ENCODE measurements around the gene PVALEF. TPM values are rescaled to one million over a fixed set of nuclear protein-coding genes. Genes with fewer than 3 reads are reported as not detected.

PVALEF gene
- total and polyA plus RNA-seq, 7 donors = not detected

- Histone ChIP-seq H3K27me3 (ENCODE audit: insufficient read depth in 3 of 3, low read length in 2 of 3) (peaks cover 0 to 6% (median 0%) of the 10 kb centered on the region in 3 donors), H3K27ac (no peak overlapping the region), H3K4me3 (no peak overlapping the region), H3K4me1 (no peaks in the 10 kb centered on the region), H3K9me3 (no peaks in the 10 kb centered on the region), H3K36me3 (ENCODE audit: insufficient read depth in 1 of 2, low read depth in 1 of 2) (peaks cover 0 to 7% of the 10 kb centered on the region in 2 donors)
- DNase-seq (no peak), ATAC-seq (no peak)
- WGBS, 3 donors = 91 to 94% (median 94%) methylated on average over 11 of the region's 11 CpGs
- TF ChIP-seq CTCF (IDR thresholded peaks at IDR 0.05) = no peak
- intact Hi-C loops (cut with DNase I) = no loop called here
Observed at GRCh38 chr17:81187120-81187519, 21.8 kb downstream of the PVALEF start.

GRCh38 chr17:81187586-81188490, 22.5 kb downstream of the PVALEF start:
- Histone ChIP-seq H3K27me3 (ENCODE audit: insufficient read depth in 3 of 3, low read length in 2 of 3) (peaks cover 0 to 4% (median 0%) of the 10 kb centered on the region in 3 donors), H3K4me3 (no peak overlapping the region), H3K27ac (no peak overlapping the region), H3K9me3 (no peaks in the 10 kb centered on the region), H3K36me3 (ENCODE audit: insufficient read depth in 1 of 2, low read depth in 1 of 2) (peaks cover 0 to 7% of the 10 kb centered on the region in 2 donors), H3K4me1 (no peaks in the 10 kb centered on the region)
- no peak for TF ChIP-seq CTCF (IDR thresholded peaks at IDR 0.05)
- intact Hi-C loops (cut with DNase I) = no loop called here
- DNase-seq (no peak), ATAC-seq (no peak)
- 90 to 92% (median 91%) methylated on average over 26 of the region's 26 CpGs for WGBS, 3 donors

GRCh38 chr17:81188491-81188840, 23.2 kb downstream of the PVALEF start:
- H3K4me1 ChIP-seq = no peaks in the 10 kb centered on the region
- H3K27me3 ChIP-seq (ENCODE audit: insufficient read depth in 3 of 3, low read length in 2 of 3) = peaks cover 0 to 4% (median 0%) of the 10 kb centered on the region in 3 donors
- TF ChIP-seq CTCF (IDR thresholded peaks at IDR 0.05) = no peak
- H3K36me3 ChIP-seq (ENCODE audit: insufficient read depth in 1 of 2, low read depth in 1 of 2) = peaks cover 0 to 7% of the 10 kb centered on the region in 2 donors
- H3K4me3 ChIP-seq = no peak overlapping the region
- no peaks in the 10 kb centered on the region for H3K9me3 ChIP-seq
- ATAC-seq = no peak
- DNase-seq = no peak
- intact Hi-C loops (cut with DNase I) = no loop called here
- H3K27ac ChIP-seq = no peak overlapping the region
- 87 to 95% (median 95%) methylated on average over 12 of the region's 12 CpGs for WGBS, 3 donors

- Histone ChIP-seq H3K4me1 (no peaks in the 10 kb centered on the region), H3K9me3 (no peaks in the 10 kb centered on the region), H3K27ac (no peak overlapping the region), H3K36me3 (ENCODE audit: insufficient read depth in 1 of 2, low read depth in 1 of 2) (peaks cover 0 to 7% of the 10 kb centered on the region in 2 donors), H3K27me3 (ENCODE audit: insufficient read depth in 3 of 3, low read length in 2 of 3) (peaks cover 0 to 4% (median 0%) of the 10 kb centered on the region in 3 donors), H3K4me3 (no peak overlapping the region)
- ATAC-seq = no peak
- intact Hi-C loops (cut with DNase I) = no loop called here
- TF ChIP-seq CTCF (IDR thresholded peaks at IDR 0.05) = no peak
- DNase-seq = no peak
- WGBS, 3 donors = 85 to 92% (median 91%) methylated on average over 7 of the region's 7 CpGs
Observed at GRCh38 chr17:81189016-81189415, 23.7 kb downstream of the PVALEF start.
